Stimulated activated CD8-positive, alpha-beta memory T cell treated with anti-CD3 and anti-CD28 coated beads, Interleukin-2, amount 100 ng/mL, for 1 hour (primary cell): ENCODE measurements around the gene PDE2A.
A peak's percentile ranks its signal among the peaks of the same experiment; 100 is the strongest.

ENCODE experiments used
- DNase-seq, 2 donors: peaks; one replicate each; pipeline ENCODE4 v3.0.0-alpha.2; 2020; ENCODE audit warnings: low read depth in 2 of 2

Gene PDE2A

GRCh38 chr11:72658989-72659640 is 15.1 kb downstream of the PDE2A start:
- DNase-seq = no peak

GRCh38 chr11:72657411-72658100 is 16.7 kb downstream of the PDE2A start:
- no peak for DNase-seq

DNA sequence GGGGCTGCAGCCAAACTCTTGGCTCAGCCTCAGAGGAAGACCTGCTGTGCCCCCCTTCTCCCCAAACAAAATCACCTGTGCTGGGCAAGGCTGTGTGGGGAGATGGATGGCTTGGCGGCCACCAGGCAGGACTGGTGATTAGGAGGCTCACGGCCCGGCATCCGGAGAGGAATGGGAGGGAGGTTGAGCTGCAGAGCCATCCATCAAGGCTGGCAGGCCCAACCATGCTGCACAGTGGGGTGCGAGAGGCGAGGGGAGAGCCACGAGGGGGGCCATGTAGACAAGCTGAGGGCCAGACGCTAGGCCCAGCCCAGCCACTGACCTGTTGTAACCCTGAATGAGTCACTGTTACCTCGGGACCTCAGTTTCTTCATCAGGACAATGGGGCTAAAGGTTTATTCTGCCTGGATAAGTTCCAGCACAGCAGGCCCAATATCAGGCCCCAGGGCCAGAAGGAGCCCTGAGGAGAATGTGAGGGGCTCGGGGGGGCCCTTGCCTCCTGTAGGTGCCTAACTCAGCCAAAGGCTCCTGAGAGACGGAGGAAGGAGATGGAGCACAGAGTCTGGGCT is 18.2 kb downstream of the PDE2A start:
- DNase-seq = no peak

- no peak for DNase-seq
Measured at GRCh38 chr11:72655014-72655413, 19.2 kb downstream of the PDE2A start.

- no peak for DNase-seq
Measured at GRCh38 chr11:72653649-72654048, 20.6 kb downstream of the PDE2A start.

DNA sequence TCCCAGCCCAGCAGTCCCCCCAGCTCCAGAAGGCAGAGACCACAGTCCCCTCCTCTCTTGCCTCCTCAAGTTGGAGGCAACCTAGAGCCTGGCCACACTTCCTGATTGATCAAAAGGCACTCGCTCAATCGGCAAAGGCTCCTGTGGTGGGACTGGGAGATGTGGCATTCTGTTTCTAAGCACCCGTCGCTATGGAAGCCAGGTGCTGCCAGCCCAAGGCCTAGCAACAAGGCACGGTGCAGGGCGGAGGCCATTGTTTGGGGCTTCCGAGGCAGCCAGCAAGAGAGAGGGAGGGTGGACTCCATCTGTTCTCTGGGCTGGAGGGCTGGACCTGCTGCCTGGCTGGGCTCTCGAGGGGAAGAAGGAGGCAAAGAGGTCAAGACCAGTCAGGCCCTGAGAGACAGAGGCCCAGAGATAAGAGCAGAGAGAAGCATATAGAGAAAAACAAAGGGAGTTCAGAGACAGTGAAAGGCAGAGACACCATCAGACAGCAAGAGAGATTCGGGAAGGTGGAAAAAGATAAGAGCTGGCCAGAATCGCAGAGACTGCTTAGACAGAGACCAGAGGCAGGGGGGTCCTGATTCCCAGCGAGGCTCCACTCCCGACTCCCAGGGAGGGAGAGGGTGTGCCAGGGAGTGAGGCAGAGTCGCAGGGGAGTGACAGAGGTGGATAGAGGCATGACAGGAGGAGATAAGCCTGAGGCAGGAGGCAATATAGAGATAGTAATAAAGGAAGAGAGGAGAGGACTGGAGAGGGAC is 21.2 kb downstream of the PDE2A start:
- DNase-seq = no peak

DNA sequence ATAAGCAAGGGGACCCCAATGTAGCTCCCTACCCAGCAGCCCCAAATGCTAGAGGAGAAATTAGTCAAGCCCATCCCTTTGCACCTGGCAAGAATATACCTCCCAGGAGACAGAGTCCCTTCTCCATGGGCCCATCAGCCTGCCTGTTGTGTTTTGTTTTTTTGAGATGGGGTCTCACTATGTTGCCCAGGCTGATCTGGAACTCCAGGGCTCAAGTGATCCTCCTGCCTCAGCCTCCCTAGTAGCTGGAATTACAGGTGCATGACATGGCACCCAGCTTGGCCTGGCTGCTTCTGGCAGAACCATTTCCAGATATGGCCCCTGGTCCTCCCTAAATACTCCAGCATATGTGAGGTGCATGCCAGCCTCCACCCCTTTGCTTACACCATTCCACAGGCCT is 22.1 kb downstream of the PDE2A start:
- no peak for DNase-seq

DNA sequence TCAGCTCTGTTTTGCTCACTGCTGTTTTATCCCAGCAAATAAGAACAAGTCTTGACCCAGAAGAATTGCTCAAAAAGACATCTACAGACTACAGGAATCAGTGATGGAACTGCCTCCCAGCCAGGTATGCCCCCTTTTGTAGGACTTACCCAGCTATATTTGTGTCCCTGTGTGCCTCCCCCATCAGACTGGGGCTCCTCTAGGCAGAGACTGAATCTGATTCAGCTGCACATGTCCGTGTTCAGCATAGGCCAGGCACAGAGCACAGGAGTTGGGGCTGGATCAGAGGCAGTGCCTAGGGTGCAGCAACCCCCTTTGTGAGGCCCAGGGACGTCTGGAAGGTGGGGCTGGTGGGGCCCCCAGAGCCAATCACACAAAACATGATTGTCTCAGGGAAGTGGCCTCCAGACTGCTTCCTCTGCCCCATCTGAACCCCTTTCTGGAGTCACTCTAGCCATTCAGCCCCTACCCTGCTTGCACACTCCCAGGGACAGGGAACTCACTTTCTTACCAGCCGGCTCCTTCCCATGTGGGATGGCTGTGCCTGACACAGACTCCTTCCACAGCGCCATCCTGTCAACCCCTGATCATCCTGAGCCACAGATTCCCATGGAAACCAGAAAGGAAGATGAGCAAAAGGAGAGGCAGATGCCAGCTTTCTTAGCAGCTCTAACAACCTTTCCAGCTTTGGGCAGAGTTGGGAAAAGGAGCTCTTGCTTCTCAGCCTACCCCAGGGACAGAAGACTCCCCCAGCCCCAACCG is 24.8 kb downstream of the PDE2A start:
- no peak for DNase-seq

DNA sequence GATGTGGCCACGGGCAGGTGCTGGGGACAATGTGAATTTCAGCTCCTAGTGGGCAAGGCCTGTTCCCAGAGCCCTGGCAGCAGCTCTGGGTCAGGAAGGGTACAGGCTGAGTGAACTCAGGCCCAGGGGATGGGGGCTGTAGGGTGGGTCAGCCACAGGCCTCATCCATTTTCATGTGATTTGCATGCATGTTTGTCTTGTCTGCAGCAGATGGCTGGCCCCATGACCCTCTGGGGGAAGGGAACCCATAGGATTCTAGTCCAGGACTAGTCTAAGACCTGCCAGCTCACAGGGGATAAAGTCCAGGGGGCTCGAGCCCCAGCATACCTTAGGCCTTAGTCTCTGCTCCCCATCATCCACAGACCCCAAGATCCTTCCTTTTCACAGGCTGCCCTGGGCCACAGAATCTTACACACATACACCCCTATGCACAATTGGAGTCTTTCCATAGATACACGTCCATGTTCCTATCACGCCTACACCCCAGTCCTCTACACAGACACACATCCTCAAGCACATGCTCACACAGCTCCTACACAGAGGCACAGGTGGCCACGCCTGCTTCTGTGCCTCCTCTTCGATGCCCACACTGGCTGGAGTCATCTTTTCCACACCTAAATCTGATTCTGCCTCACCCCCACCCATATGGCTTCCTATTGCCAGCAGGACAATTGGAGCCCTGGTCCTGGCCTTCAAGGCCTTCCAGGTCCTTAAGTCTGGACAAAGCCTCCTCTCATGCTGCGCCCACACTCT is 25.7 kb downstream of the PDE2A start:
- DNase-seq = no peak

DNA sequence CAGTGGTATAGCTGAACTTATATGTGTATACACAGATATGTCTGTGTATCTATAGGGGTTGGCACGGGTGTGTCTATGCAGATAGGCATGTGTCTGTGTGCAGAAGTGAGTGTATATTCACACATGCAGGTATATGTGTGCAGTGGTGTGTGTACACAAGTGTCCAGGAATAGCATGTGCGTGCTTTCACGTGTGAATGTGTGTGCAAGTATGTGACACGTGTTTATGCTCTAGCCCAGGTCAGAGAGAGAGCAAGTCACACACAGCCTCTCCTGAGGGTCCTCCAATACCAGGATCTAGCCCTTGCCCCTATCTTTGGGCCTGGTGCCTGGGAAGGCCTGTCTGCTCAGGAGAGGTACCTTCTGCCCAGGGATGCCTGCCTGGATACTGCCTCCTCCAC is 26.3 kb downstream of the PDE2A start:
- DNase-seq = no peak

GRCh38 chr11:72646472-72646871 is 27.8 kb downstream of the PDE2A start:
- no peak for DNase-seq

GRCh38 chr11:72646024-72646423 is 28.2 kb downstream of the PDE2A start:
- DNase-seq = no peak

- DNase-seq = no peak
Measured at GRCh38 chr11:72643547-72643946, 30.7 kb downstream of the PDE2A start.

- DNase-seq = peak; percentile 35 to 38
Measured at GRCh38 chr11:72642884-72643522, 31.2 kb downstream of the PDE2A start.

DNA sequence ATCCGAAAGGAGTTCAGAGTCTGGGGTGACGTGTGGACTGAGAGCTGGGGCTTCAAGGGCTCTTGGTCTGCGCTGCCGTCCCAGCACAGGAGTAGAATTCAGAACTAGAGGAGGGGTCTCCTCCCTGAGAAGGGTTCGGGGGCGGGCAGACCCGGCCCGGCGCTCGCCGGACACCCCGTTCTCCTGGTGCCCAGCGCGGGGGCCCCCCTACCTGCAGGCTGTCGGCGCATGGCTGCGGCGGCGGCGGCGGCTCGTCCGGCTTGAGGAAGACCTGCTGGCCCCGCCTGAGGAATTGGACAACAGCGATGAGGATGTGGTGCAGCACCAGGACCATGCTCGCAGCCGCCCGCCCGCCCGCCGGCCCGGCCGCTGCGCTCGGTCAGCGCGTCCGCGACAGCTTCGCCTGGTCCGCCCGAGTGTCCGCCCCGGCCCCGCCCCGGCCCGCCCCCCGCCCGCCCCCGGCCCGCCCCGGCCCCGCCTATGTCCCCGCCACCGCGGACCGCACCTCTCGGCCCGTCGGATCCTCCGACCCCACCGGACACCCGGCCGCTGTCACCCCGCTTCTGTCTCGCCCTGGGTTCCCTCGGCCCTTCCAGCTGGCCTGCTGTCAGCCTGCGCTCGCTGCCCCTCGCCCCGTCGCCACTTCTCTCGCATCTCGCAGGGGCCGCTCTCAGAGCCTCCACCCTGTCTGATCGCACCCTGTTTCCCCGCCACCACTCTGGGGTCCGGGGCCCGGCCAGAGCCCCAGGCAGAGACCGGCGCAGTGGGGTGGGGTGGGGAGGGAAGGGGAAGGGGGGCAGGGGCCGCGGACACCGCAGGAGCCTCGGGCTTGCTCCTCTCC is 32.0 kb downstream of the PDE2A start:
- no peak for DNase-seq

- no peak for DNase-seq
Measured at GRCh38 chr11:72641522-72642042, 32.6 kb downstream of the PDE2A start.

DNA sequence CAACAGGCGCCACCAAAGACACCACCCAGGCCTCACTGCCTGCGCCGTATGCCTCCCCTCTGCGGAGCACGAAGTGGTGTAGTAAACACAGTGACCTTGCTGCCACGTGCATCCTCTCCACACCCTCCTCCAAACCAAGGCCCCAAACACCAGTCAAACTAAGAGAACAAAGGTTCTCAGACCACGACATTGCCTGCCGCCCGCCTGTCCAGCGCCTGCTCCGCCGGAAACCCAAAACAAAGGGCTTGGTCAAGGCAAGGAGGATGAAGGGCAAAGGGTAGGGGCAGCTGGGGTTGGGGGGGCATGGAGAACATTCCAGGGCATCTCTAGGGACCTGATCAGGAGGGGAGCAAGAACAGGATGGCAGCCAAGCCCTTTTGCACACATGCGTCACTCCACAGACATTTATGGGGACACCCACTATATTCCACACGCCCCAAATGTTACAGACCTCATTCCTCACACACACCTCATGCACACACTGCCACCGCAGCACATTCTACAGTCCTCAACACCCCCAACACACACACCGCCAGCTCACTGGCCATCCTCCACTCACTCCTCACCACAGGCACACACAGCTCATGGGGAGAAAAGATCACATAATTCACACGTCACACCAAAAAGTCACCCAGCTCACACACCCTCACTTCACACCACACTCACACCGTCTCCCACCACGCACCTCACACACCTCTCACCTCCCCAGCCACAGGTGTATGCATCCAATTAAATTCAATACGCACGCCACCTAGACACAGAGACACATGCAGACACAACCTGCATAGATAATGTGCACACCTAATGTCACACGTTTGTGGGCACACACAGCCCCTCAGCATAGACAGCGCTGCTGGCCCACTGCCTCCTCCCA is 34.5 kb downstream of the PDE2A start:
- DNase-seq = no peak

- DNase-seq = no peak
Measured at GRCh38 chr11:72637926-72638325, 36.3 kb downstream of the PDE2A start.
